ENCODE measurements around the gene DCC. TPM values are rescaled to one million over a fixed set of nuclear protein-coding genes. Genes with fewer than 3 reads are reported as not detected.

DCC gene
- total and polyA plus RNA-seq, 2 of the 8 experiments (the other 6 are each of a cell fraction or from before 2014, with no cell fraction given) = 0.14 to 1.4 TPM

DNA sequence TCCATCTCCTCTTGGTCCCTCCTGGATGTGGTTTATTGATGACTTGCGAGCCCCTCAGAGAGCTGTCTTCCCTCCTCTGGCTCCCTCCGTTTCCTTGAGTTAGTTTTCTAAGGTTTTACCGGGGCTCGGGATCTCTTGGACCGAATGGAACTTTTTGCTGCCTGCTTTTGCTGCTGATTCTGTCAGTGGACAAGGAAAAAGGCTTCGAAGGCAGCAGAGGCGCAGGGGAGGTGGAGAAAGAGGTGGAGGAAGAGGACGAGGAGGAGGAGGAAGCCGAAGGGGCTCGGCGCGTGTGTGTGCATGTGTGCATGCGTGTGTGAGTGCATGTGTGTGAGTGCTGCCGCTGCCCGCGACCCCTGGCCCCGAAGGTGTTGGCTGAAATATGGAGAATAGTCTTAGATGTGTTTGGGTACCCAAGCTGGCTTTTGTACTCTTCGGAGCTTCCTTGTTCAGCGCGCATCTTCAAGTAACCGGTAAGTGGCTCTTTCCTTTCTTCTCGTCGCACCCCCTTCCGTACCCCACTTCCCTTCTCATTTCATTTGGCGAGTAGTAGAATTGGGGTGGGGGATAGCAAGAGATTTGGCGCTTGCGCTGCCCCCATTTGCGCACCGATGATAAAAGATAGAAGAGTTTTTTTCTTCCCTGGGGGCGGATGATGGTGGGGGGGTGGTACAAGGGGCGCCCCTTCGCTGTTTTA lies 557 bp downstream of the DCC start (continued):
- TF ChIP-seq, protein P1, sequence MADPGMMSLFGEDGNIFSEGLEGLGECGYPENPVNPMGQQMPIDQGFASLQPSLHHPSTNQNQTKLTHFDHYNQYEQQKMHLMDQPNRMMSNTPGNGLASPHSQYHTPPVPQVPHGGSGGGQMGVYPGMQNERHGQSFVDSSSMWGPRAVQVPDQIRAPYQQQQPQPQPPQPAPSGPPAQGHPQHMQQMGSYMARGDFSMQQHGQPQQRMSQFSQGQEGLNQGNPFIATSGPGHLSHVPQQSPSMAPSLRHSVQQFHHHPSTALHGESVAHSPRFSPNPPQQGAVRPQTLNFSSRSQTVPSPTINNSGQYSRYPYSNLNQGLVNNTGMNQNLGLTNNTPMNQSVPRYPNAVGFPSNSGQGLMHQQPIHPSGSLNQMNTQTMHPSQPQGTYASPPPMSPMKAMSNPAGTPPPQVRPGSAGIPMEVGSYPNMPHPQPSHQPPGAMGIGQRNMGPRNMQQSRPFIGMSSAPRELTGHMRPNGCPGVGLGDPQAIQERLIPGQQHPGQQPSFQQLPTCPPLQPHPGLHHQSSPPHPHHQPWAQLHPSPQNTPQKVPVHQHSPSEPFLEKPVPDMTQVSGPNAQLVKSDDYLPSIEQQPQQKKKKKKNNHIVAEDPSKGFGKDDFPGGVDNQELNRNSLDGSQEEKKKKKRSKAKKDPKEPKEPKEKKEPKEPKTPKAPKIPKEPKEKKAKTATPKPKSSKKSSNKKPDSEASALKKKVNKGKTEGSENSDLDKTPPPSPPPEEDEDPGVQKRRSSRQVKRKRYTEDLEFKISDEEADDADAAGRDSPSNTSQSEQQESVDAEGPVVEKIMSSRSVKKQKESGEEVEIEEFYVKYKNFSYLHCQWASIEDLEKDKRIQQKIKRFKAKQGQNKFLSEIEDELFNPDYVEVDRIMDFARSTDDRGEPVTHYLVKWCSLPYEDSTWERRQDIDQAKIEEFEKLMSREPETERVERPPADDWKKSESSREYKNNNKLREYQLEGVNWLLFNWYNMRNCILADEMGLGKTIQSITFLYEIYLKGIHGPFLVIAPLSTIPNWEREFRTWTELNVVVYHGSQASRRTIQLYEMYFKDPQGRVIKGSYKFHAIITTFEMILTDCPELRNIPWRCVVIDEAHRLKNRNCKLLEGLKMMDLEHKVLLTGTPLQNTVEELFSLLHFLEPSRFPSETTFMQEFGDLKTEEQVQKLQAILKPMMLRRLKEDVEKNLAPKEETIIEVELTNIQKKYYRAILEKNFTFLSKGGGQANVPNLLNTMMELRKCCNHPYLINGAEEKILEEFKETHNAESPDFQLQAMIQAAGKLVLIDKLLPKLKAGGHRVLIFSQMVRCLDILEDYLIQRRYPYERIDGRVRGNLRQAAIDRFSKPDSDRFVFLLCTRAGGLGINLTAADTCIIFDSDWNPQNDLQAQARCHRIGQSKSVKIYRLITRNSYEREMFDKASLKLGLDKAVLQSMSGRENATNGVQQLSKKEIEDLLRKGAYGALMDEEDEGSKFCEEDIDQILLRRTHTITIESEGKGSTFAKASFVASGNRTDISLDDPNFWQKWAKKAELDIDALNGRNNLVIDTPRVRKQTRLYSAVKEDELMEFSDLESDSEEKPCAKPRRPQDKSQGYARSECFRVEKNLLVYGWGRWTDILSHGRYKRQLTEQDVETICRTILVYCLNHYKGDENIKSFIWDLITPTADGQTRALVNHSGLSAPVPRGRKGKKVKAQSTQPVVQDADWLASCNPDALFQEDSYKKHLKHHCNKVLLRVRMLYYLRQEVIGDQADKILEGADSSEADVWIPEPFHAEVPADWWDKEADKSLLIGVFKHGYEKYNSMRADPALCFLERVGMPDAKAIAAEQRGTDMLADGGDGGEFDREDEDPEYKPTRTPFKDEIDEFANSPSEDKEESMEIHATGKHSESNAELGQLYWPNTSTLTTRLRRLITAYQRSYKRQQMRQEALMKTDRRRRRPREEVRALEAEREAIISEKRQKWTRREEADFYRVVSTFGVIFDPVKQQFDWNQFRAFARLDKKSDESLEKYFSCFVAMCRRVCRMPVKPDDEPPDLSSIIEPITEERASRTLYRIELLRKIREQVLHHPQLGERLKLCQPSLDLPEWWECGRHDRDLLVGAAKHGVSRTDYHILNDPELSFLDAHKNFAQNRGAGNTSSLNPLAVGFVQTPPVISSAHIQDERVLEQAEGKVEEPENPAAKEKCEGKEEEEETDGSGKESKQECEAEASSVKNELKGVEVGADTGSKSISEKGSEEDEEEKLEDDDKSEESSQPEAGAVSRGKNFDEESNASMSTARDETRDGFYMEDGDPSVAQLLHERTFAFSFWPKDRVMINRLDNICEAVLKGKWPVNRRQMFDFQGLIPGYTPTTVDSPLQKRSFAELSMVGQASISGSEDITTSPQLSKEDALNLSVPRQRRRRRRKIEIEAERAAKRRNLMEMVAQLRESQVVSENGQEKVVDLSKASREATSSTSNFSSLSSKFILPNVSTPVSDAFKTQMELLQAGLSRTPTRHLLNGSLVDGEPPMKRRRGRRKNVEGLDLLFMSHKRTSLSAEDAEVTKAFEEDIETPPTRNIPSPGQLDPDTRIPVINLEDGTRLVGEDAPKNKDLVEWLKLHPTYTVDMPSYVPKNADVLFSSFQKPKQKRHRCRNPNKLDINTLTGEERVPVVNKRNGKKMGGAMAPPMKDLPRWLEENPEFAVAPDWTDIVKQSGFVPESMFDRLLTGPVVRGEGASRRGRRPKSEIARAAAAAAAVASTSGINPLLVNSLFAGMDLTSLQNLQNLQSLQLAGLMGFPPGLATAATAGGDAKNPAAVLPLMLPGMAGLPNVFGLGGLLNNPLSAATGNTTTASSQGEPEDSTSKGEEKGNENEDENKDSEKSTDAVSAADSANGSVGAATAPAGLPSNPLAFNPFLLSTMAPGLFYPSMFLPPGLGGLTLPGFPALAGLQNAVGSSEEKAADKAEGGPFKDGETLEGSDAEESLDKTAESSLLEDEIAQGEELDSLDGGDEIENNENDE (IDR thresholded peaks at IDR 0.05; ENCODE audit: insufficient replicate concordance, low read length) = no peak
- TF ChIP-seq EZH2 (IDR thresholded peaks at IDR 0.05; ENCODE audit: low read depth, low read length, severe bottlenecking) (peak; percentile 75), ZNF274 (IDR thresholded peaks at IDR 0.05; ENCODE audit: borderline replicate concordance, extremely low read depth, low read length) (no peak), SIX5 (IDR thresholded peaks at IDR 0.05; ENCODE audit: low read depth, low read length) (no peak), KDM4A (IDR thresholded peaks at IDR 0.05; ENCODE audit: low read depth, low read length, severe bottlenecking) (peak; percentile 51), SIN3A (conservative IDR thresholded peaks at IDR 0.05 in 1 of 2, IDR thresholded peaks at IDR 0.05 in 1 of 2; ENCODE audit: low read depth in 1 of 2, low read length in 2 of 2) (no peak)
- TF ChIP-seq, protein P2, sequence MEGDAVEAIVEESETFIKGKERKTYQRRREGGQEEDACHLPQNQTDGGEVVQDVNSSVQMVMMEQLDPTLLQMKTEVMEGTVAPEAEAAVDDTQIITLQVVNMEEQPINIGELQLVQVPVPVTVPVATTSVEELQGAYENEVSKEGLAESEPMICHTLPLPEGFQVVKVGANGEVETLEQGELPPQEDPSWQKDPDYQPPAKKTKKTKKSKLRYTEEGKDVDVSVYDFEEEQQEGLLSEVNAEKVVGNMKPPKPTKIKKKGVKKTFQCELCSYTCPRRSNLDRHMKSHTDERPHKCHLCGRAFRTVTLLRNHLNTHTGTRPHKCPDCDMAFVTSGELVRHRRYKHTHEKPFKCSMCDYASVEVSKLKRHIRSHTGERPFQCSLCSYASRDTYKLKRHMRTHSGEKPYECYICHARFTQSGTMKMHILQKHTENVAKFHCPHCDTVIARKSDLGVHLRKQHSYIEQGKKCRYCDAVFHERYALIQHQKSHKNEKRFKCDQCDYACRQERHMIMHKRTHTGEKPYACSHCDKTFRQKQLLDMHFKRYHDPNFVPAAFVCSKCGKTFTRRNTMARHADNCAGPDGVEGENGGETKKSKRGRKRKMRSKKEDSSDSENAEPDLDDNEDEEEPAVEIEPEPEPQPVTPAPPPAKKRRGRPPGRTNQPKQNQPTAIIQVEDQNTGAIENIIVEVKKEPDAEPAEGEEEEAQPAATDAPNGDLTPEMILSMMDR (IDR thresholded peaks at IDR 0.05; ENCODE audit: control extremely low read depth in 1 of 3, insufficient read depth in 1 of 3, low read depth in 1 of 3, low read length in 3 of 3) = no peak

All from H1 (cell line).